ENCODE results near the gene OTOF.

The OTOF gene

GRCh38 chr2:26477911-26478253 is at the start of gene OTOF:
Gene OTOF, minus strand, starts transcription at chr2:26478124.
- no peak for DNase-seq (ENCODE audit: low read depth in 2 of 2)

- DNase-seq (ENCODE audit: low read depth in 2 of 2): no peak
These were observed 48.7 kb upstream of the OTOF start for GRCh38 chr2:26526589-26526988.

GRCh38 chr2:26526105-26526504 is 48.2 kb upstream of the OTOF start:
- DNase-seq (ENCODE audit: low read depth in 2 of 2): no peak

DNA sequence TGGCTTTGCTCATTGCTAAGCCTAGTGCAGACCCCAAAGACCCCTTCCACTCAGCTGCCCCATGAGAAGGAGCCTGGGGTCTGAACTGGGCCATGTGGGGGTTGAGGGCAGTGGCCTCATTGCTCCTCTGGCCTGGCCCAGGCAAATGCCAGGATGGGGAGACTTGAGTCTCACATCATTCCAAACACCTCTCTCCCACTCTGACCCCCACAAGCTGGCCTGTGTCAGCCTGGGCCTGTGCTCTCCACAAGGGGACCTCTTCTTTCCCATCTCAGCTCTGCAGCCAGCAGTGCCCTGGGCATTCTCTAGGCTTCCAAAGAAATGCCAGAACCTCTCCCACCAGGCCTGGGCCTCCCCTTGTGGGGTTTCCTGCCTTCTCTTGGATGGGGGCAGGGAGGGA is 45.8 kb upstream of the OTOF start:
- DNase-seq (ENCODE audit: low read depth in 2 of 2): no peak

GRCh38 chr2:26522751-26523171 is 44.8 kb upstream of the OTOF start:
- no peak for DNase-seq (ENCODE audit: low read depth in 2 of 2)

GRCh38 chr2:26522325-26522724 is 44.4 kb upstream of the OTOF start:
- no peak for DNase-seq (ENCODE audit: low read depth in 2 of 2)

DNA sequence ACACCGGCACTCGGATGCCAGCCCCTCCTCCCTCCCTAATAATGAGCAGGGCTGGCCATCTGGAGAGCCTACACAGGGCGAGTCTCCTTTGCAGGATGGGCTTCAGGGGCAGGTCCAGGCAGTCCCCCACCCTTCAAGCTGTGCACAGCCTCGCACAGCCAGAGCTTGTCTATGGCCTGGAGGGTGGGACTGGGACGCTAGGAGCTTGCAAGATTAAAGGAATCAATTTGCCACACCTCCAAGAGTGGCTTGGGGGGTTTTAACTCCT is 43.9 kb upstream of the OTOF start:
- DNase-seq (ENCODE audit: low read depth in 2 of 2): no peak

DNA sequence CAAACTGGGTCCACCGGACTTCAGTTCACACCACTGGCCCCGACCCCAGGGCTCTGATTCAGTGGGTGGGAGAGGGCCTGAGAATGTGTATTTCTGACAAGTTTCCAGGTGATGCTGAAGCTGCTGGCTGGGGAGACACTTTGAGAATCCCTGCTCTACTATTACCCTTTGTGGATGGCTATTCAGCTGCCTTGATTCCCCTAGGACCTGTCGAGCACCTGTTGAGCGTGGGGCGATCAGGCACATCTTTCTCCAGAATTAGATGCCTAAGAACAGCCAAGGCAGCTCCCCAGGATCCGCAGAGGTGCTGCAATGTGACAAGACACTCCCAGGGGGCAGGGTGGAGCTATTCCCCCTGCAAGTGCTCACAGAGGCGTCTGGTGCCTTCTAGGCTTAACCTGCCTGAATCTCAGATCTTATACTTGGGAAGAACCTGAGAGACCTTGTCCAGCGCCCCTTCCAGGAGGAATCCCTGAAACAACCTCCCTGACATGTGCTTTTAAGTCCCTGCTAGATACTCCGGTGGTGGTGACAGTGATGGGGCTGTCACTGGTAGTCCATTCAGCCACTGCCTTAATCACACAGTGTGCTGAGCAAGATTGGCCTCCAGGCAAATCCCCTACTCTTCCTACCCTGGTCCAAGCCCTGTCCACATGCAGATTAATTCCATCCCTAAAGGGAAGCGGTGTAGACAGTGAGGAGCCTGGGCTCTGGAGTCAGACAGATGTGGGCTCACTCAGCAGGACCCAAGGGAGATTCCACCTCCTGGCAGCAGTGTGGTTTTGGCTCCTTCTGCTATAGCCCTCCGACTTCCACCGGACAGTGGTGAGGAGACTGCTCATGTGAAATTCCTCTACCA is 43.4 kb upstream of the OTOF start:
- no peak for DNase-seq (ENCODE audit: low read depth in 2 of 2)

DNA sequence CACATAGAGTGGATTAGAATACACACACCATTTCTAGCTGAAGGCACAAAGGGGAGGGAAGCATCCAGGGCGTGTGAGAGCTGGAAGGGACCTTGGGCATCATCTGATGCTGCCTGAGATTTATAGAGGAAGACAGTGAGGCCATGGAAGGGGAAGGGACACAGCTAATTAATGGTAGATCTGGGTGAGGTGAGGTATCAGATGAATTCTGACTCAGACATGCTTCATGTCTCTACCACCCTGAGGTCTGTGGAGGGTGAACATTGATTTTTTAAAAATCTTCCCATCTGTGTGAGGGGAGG is 42.2 kb upstream of the OTOF start:
- DNase-seq (ENCODE audit: low read depth in 2 of 2): no peak

DNA sequence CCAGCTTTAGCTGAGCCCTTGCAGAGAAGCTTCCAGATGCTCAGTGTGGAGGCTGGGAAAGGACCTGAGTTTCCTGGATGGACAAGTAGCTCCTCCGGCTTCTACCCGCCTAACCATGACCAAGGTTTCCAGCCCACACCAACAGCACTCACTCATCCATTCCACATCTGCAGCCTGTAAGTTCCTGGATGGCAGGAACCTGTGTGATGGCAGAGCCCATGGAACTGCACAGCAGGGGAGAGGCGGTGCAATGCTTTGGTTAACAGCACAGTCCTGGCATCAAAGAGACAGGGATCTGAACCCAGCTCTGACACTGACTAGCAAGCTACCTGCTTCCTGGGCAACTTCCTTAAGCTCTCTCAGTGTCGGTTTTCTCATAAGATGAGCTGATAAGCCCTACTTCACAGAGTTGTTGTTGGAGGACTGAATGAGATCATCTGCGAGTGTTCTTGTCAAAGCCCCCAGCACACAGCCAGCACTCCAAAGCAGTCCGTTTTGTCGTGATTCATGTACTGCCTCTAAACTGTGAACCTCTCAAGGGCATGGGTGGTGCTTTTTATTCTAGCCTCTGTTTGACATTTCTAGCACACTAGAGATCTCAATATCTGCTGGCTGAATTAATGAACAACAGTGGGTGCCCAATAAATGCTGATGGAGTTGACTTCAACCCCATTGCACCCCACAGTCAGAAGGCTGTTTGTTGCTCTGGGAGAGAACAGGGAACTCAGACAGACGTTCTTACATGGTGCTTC is 41.6 kb upstream of the OTOF start:
- DNase-seq (ENCODE audit: low read depth in 2 of 2): no peak

DNA sequence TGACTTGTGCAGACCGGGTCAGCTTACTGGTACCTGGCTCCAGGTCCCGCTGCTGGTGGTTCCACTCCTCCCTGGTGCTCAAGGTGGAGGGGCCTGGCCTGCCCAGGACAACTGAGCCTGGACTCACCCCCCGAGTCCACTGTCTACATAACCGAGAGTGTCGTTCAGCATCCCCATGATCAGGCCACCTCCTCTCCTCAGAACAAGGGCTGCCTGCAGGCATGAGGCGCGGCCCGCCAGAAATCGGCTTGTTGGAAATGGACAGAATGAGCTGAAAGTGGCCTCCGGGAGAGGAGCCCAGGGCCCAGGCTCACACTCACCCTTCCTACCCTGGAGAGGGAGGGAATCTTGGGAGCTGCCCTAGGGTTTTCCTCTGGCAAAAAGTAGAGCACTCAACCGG is 38.9 kb upstream of the OTOF start:
- DNase-seq (ENCODE audit: low read depth in 2 of 2): no peak

DNA sequence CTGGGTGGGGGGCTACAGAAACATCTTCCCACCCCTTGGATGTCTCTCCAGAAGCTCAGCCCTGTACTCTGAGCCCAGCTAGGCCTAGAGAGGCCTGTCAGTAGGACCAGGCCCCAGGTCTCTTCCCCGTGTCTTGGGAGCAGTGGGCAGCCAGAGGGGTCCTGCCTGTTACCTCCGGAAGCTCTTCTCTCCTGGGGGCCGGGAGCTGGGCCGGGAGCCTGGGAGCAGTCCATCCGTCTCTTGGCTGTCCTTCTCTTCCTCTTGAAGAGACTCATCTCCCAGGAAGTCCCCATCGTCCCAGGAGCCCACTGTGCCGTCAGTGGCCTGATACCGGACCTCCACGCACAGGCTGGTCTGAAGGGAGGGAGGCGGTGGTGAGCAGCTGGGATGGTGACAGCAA is 38.3 kb upstream of the OTOF start:
- DNase-seq (ENCODE audit: low read depth in 2 of 2): no peak

GRCh38 chr2:26515771-26516170 is 37.8 kb upstream of the OTOF start:
- DNase-seq (ENCODE audit: low read depth in 2 of 2): no peak

DNA sequence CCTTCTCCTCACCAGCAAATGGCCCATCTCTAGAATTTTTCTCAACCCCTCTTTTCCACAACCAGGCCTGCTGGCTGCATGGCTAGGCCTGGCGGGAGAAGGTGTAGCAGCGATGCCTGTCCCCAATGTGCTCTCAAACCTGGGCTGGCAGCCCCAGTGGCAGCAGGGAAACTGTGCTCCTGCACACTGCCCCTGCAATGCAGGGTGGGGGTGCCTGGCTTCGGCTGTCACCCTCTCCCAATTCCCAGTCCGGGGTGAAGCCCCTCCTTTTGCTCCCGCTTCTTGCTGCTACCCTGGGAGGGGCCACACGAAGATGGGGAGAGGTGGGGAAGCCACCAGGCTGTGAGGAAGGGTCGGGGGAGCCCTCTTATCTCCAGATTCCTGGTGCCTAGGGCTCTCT is 36.1 kb upstream of the OTOF start:
- DNase-seq (ENCODE audit: low read depth in 2 of 2): no peak

DNA sequence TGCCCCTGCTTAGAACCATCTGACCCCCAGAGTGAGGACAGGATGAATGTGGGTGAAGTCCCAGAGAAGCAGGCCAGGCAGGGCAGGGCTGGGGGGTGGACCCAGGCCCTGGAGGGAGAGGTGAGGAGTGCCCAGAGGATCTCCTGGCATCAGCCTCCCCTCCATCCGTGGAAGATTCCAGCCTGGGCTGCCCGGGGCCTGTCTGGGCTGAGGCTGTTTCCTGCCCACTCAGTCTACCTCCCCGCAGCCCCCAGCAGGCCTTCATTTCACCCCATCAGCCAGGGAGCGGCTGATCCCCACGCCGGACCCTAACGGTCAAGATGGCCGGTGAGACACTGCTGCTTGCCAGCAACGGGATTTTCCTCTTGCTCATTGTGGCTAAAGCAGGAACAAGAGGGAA is 35.3 kb upstream of the OTOF start:
- no peak for DNase-seq (ENCODE audit: low read depth in 2 of 2)

GRCh38 chr2:26511466-26511865 is 33.5 kb upstream of the OTOF start:
- no peak for DNase-seq (ENCODE audit: low read depth in 2 of 2)

GRCh38 chr2:26510344-26510973 is 32.5 kb upstream of the OTOF start:
- no peak for DNase-seq (ENCODE audit: low read depth in 2 of 2)

DNA sequence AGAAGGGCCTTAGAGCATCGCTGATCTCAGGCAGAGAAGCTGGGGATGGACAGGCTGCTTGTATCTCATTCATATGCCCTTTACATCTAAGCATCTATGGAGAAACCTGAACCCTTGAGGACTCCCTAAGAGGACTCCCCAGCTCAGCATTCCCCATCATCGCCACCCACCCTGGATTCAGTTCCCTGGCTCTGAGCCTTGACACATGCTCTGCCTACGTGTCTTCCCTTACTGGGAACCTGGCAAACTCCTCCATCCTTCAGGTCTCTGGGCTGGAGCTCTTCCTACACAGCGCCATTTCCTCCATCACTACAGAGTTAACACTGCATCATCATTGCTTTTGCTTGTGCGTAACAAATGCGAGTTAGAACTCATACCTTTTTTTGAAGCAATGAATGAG is 31.2 kb upstream of the OTOF start:
- no peak for DNase-seq (ENCODE audit: low read depth in 2 of 2)

GRCh38 chr2:26507932-26508331 is 30.0 kb upstream of the OTOF start:
- no peak for DNase-seq (ENCODE audit: low read depth in 2 of 2)

DNA sequence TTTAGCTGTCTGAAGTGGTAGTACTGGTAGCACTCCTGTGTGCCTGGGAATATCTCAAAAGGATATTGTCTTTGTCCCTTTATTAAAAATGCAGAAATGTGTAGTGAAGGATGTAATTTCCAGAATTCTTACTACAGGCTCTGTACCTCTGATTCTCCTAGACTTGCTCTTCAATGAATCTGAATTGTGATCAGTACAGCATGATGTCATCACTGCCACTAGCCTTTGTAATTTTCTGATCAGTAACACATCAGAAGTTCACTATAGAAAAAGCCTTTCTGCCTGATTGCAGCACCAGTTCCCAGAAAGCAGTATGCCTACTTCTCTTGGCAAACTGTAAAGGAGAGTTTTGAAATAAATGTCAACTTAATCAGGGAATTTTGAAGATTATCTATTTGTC is 29.2 kb upstream of the OTOF start:
- DNase-seq (ENCODE audit: low read depth in 2 of 2): no peak

- DNase-seq (ENCODE audit: low read depth in 2 of 2): no peak
These were observed 28.4 kb upstream of the OTOF start for GRCh38 chr2:26506279-26506678.

- DNase-seq (ENCODE audit: low read depth in 2 of 2): no peak
These were observed 26.1 kb upstream of the OTOF start for GRCh38 chr2:26504002-26504401.

DNA sequence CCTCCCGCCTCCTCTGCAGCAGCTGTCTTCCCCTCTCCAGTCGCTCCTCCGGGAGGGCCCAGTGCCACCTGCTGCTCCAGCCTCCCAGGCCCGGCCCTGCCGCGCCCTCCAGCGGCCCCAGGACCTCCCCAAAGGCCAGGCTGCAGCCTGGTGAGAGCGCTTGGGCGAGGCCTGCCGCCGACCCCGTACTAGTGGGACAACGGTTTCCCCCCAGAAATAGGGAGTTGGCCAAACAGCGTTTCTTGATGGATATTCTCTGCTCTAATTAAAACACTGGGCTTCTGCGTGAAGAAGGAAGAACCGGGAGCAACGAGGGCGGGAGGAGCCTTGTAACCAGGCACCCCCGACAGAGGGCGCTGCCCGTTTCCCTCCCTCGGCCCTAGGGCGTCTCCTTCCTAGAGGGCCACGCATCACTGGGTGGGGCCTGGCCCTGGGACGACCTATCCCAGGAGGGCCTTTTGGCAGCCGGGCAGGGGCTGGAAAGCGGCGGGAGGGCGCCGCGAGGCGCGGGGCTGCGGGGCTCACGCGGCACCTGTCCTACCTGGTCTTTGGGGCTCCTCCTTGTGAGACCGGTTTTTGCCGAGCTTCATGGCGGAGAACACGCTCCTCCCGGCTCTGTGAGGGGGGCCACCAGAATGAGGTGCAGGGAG is 25.4 kb upstream of the OTOF start:
- DNase-seq (ENCODE audit: low read depth in 2 of 2): peak; percentile 49 to 58

Data from stimulated activated CD8-positive, alpha-beta memory T cell treated with anti-CD3 and anti-CD28 coated beads, Interleukin-15, amount 100 ng/mL, for 4 hours (primary cell).